Endothelial cell of umbilical vein (primary cell): ENCODE measurements around the gene ETNK2. TPM values are rescaled to one million over a fixed set of nuclear protein-coding genes. Genes with fewer than 3 reads are reported as not detected.

Experiments
- BruUV-seq: library from RNA; stranded (reverse); fragments of 400-500 nt; replicated peaks from 2 replicates; lab custom pipeline; 2021; lab: Mats Ljungman, UMichigan
- CTCF ChIA-PET: fragments of 300-600, 350-600 bp; sonication (Branson Sonifier 250); formaldehyde crosslinking; loops from one replicate; lab custom pipeline; 2021; ENCODE audit warnings: antibody characterized with exemption, inconsistent platforms; lab: Charles Lee
- POLR2A ChIA-PET: fragments of 300-600, 350-600 bp; sonication (Branson Sonifier 250); formaldehyde crosslinking; loops from one replicate; lab custom pipeline; 2021; ENCODE audit warnings: antibody characterized with exemption, inconsistent platforms; lab: Charles Lee
- DNase-seq: peaks from one replicate; pipeline ENCODE4 v3.0.0-alpha.2; 2011; ENCODE audit warnings: low read depth, low spot score
- FAIRE-seq: peaks from 2 replicates; lab custom pipeline; 2011; peaks lifted over from hg19 to GRCh38; lab: Jason Lieb, UNC
- H2AFZ ChIP-seq: 2 replicates; pipeline ENCODE4 v1.6.0; 2012; ENCODE audit warnings: low read depth, low read length, control low read depth, inconsistent platforms
- H3K27ac ChIP-seq: 2 replicates; pipeline ENCODE4 v1.5.1; 2011; ENCODE audit warnings: low read depth, mild to moderate bottlenecking, control low read depth, low read length, moderate library complexity; ENCODE audit not compliant: insufficient read depth
- H3K27me3 ChIP-seq, 2 experiments: 2 replicates each; pipeline versions ENCODE4 v1.6.0 to v1.6.1; 2011; ENCODE audit warnings: low read length in 2 of 2, mixed read lengths in 1 of 2; ENCODE audit not compliant: control insufficient read depth in 2 of 2, insufficient read depth in 2 of 2
- H3K36me3 ChIP-seq, 2 experiments: 2 replicates in 1 of 2; 3 replicates in 1 of 2; pipeline ENCODE4 v1.5.1; 2011; ENCODE audit warnings: low read length in 2 of 2, mild to moderate bottlenecking in 1 of 2, moderate library complexity in 1 of 2; ENCODE audit not compliant: control insufficient read depth in 2 of 2, insufficient read depth in 2 of 2; ENCODE audit errors: extremely low read depth in 1 of 2
- H3K4me1 ChIP-seq: 3 replicates; pipeline ENCODE4 v1.5.1; 2011; ENCODE audit warnings: mild to moderate bottlenecking, low read length; ENCODE audit not compliant: control insufficient read depth, insufficient read depth; ENCODE audit errors: extremely low read depth
- H3K4me2 ChIP-seq: 2 replicates; pipeline ENCODE4 v1.6.1; 2011; ENCODE audit warnings: low read length, control low read depth, mixed read lengths; ENCODE audit not compliant: insufficient read depth
- H3K4me3 ChIP-seq, 3 experiments: fragments of 200-600 bp in 1 of 3; sonication (generic), shearing (Covaris generic) in 1 of 3; replicated peaks in 1 of 3; 2 replicates each; pipeline ENCODE4 v1.5.1; 2011 to 2016; ENCODE audit warnings: control low read depth in 3 of 3, low read length in 3 of 3, mild to moderate bottlenecking in 2 of 3, inconsistent platforms in 1 of 3, low read depth in 1 of 3, moderate library complexity in 1 of 3; ENCODE audit not compliant: insufficient read depth in 1 of 3
- H3K79me2 ChIP-seq: 2 replicates; pipeline ENCODE4 v1.6.0; 2012; ENCODE audit warnings: low read length, inconsistent platforms; ENCODE audit not compliant: control insufficient read depth, insufficient read depth
- H3K9ac ChIP-seq: replicated peaks from 2 replicates; pipeline ENCODE3; 2011; ENCODE audit warnings: low read length, control low read depth; ENCODE audit not compliant: insufficient read depth; ENCODE audit errors: extremely low read depth
- H3K9me1 ChIP-seq: replicated peaks from 3 replicates; pipeline ENCODE4 v1.6.0; 2011; ENCODE audit warnings: mild to moderate bottlenecking, low read length; ENCODE audit not compliant: control insufficient read depth, insufficient read depth; ENCODE audit errors: extremely low read depth
- H3K9me3 ChIP-seq: replicated peaks from 2 replicates; pipeline ENCODE4 v1.5.1; 2012; ENCODE audit warnings: low read length, inconsistent platforms; ENCODE audit not compliant: control insufficient read depth, insufficient read depth
- H4K20me1 ChIP-seq: replicated peaks from 2 replicates; pipeline ENCODE3; 2011; ENCODE audit warnings: mild to moderate bottlenecking, low read length; ENCODE audit not compliant: control insufficient read depth, insufficient read depth; ENCODE audit errors: extremely low read depth
- EZH2 ChIP-seq: IDR thresholded peaks from 2 replicates; pipeline ENCODE4 v1.6.1; 2012; ENCODE audit warnings: borderline replicate concordance, low read depth, mild to moderate bottlenecking, moderate library complexity, low read length, inconsistent platforms; ENCODE audit not compliant: severe bottlenecking
- FOS ChIP-seq: IDR thresholded peaks from 2 replicates; pipeline ENCODE4 v1.6.1; 2011; ENCODE audit warnings: mild to moderate bottlenecking, low read length, moderate library complexity, borderline replicate concordance; ENCODE audit not compliant: insufficient read depth
- GATA2 ChIP-seq: IDR thresholded peaks from 2 replicates; pipeline ENCODE4 v1.7.0; 2011; ENCODE audit warnings: low read depth, mild to moderate bottlenecking, moderate library complexity, mixed read lengths, low read length; ENCODE audit not compliant: insufficient read length, insufficient read depth
- JUN ChIP-seq: IDR thresholded peaks from 2 replicates; pipeline ENCODE4 v1.6.1; 2011; ENCODE audit warnings: borderline replicate concordance, low read depth; ENCODE audit not compliant: insufficient read length, insufficient read depth
- MAX ChIP-seq: IDR thresholded peaks from 2 replicates; pipeline ENCODE4 v1.6.1; 2011; ENCODE audit not compliant: insufficient read depth, insufficient read length
- MYC ChIP-seq: IDR thresholded peaks from one replicate; pipeline ENCODE4 v1.6.1; 2011; ENCODE audit warnings: mild to moderate bottlenecking, low read depth, low read length
- POLR2A ChIP-seq: IDR thresholded peaks from 2 replicates; pipeline ENCODE4 v1.6.1; 2012; ENCODE audit warnings: low read depth, mild to moderate bottlenecking, control low read depth, low read length
- POLR2AphosphoS5 ChIP-seq: IDR thresholded peaks from 2 replicates; pipeline ENCODE4 v1.6.1; 2012; ENCODE audit warnings: low read depth, mild to moderate bottlenecking, control low read depth, low read length, moderate library complexity; ENCODE audit not compliant: insufficient read depth
- dilution Hi-C: fragments of 300-500 bp; cut with MboI; formaldehyde crosslinking; loops from one replicate; pipeline ENCODE4 v1.15.0; 2019; ENCODE audit warnings: low sequenced_read_pairs; ENCODE audit not compliant: extremely low pct_ligation_motif_present
- intact Hi-C: fragments of 100-400 bp; cut with micrococcal nuclease; formaldehyde crosslinking; loops from one replicate; pipeline ENCODE4 v1.10.0; 2022
- polyA plus RNA-seq, 4 experiments: library from polyadenylated mRNA; depleted of rRNA in 3 of 4; stranded (reverse) in 3 of 4; unstranded in 1 of 4; fragments of >200 nt; gene quantifications; 2 replicates each; pipeline versions ENCODE4 v1.2.1 to v1.2.3, GENCODE V29; 2011 to 2012; ENCODE audit warnings: missing spikeins in 1 of 4
- total RNA-seq: library from RNA; stranded (reverse); gene quantifications from 2 replicates; pipeline ENCODE4 v1.2.3, GENCODE V29; 2021
- TF ChIP-seq, protein P1 (sequence below), 2 donors: IDR thresholded peaks; 1 replicate in 1 of 2; 2 replicates in 1 of 2; pipeline ENCODE4 v1.5.1; 2011; ENCODE audit warnings: low read length in 2 of 2, mild to moderate bottlenecking in 2 of 2, moderate library complexity in 2 of 2, control low read depth in 1 of 2, inconsistent platforms in 1 of 2, low read depth in 1 of 2; ENCODE audit not compliant: insufficient read depth in 1 of 2; ENCODE audit errors: extremely low read depth in 1 of 2

Gene ETNK2
- total and polyA plus RNA-seq, 2 donors (not counting 3 experiments of a cell fraction or from before 2014, with no cell fraction given): 13.5 to 27.5 TPM

DNA sequence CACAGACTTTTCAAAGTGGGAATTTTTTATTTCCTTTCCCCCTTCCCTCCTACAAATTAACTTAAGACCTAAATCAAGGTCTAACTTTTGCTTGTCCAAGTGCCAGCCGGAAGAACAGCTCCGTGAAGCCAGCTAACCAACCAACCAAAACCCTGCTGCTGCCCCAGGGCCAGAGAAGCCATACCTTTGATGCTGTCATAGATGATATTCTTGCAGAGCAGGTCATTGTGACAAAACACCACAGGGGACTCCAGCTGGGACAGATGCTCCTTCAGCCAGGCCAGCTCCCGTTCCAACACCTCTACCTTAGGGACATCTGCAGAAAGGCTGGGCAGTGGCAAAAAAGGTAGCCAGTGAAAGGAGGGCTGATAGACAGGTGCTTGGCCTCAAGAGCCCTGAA is 10.7 kb downstream of the ETNK2 start:
- CTCF ChIA-PET: interaction anchor here (1.1 to 1.6 kb wide), 2 partner anchors 13 to 270 kb away, joined by 4 to 5 read pairs; no protein-coding TSS in a partner anchor
- dilution Hi-C loops: loop anchor here (25.0 kb wide), 1 partner anchor 279 kb away; the partner anchor contains the start of gene SNRPE

GRCh38 chr1:204139952-204140351 is 11.9 kb downstream of the ETNK2 start:
- no peaks in the 10 kb centered on the region for H4K20me1 ChIP-seq
- CTCF ChIA-PET: interaction anchor here (1.6 kb wide), 2 partner anchors 12 to 269 kb away, joined by 4 to 7 read pairs; no protein-coding TSS in a partner anchor
- no peak overlapping the region for H3K27ac ChIP-seq
- dilution Hi-C loops: loop anchor here (25.0 kb wide), 1 partner anchor 278 kb away; the partner anchor contains the start of gene SNRPE
- no peaks in the 10 kb centered on the region for H3K27me3 ChIP-seq
- POLR2A ChIA-PET: no interaction called here
- no peaks in the 10 kb centered on the region for H3K9me1 ChIP-seq
- H3K9me3 ChIP-seq: no peaks in the 10 kb centered on the region
- no peaks in the 10 kb centered on the region for H3K79me2 ChIP-seq
- no peak overlapping the region for H2AFZ ChIP-seq
- FAIRE-seq: no peak
- H3K4me3 ChIP-seq: no peak overlapping the region
- peaks cover 0 to 3% of the 10 kb centered on the region in 2 experiments for H3K36me3 ChIP-seq
- H3K4me2 ChIP-seq: no peak overlapping the region
- no peak for TF ChIP-seq EZH2
- TF ChIP-seq POLR2A: no peak
- TF ChIP-seq FOS: no peak
- no peak for TF ChIP-seq POLR2AphosphoS5
- TF ChIP-seq MYC: no peak
- TF ChIP-seq, protein P1, sequence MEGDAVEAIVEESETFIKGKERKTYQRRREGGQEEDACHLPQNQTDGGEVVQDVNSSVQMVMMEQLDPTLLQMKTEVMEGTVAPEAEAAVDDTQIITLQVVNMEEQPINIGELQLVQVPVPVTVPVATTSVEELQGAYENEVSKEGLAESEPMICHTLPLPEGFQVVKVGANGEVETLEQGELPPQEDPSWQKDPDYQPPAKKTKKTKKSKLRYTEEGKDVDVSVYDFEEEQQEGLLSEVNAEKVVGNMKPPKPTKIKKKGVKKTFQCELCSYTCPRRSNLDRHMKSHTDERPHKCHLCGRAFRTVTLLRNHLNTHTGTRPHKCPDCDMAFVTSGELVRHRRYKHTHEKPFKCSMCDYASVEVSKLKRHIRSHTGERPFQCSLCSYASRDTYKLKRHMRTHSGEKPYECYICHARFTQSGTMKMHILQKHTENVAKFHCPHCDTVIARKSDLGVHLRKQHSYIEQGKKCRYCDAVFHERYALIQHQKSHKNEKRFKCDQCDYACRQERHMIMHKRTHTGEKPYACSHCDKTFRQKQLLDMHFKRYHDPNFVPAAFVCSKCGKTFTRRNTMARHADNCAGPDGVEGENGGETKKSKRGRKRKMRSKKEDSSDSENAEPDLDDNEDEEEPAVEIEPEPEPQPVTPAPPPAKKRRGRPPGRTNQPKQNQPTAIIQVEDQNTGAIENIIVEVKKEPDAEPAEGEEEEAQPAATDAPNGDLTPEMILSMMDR (IDR thresholded peaks at IDR 0.05; ENCODE audit: extremely low read depth in 1 of 2, insufficient read depth in 1 of 2, low read depth in 1 of 2, low read length in 2 of 2): no peak
- no peak for TF ChIP-seq GATA2
- no peak for TF ChIP-seq JUN
- TF ChIP-seq MAX: no peak
- no peak overlapping the region for H3K9ac ChIP-seq
- intact Hi-C loops: no loop called here
- no peaks in the 10 kb centered on the region for H3K4me1 ChIP-seq
- no peak for DNase-seq
- no TSS peak for BruUV-seq

More for the DNA sequence above, 10.7 kb downstream of the ETNK2 start:
- H3K79me2 ChIP-seq: no peaks in the 10 kb centered on the region
- TF ChIP-seq JUN: no peak
- no peak for TF ChIP-seq MYC
- no peak for TF ChIP-seq POLR2AphosphoS5
- DNase-seq: no peak
- H2AFZ ChIP-seq: no peak overlapping the region
- no peak overlapping the region for H3K9ac ChIP-seq
- intact Hi-C loops: no loop called here
- no peaks in the 10 kb centered on the region for H4K20me1 ChIP-seq
- BruUV-seq: no TSS peak
- no peak overlapping the region for H3K27ac ChIP-seq
- no peaks in the 10 kb centered on the region for H3K9me1 ChIP-seq
- no peak for FAIRE-seq
- no peak overlapping the region for H3K4me2 ChIP-seq
- POLR2A ChIA-PET: no interaction called here
- H3K36me3 ChIP-seq: peaks cover 0 to 3% of the 10 kb centered on the region in 2 experiments
- no peaks in the 10 kb centered on the region for H3K27me3 ChIP-seq
- no peaks in the 10 kb centered on the region for H3K4me1 ChIP-seq
- no peaks in the 10 kb centered on the region for H3K9me3 ChIP-seq
- no peak overlapping the region for H3K4me3 ChIP-seq
